Anterior cingulate cortex (tissue), 58 donors: Measurements from ENCODE around the gene PRM2.
"Not testable (repeated sequence)": the region's sequence is repeated elsewhere in the genome, so short reads cannot be mapped to it uniquely, and the experiment has no call there.

Source experiments
- DNase-seq, 58 donors: peaks; one replicate each; lab custom pipeline; 2025; lab: John Stamatoyannopoulos, UW

PRM2 gene

GRCh38 chr16:11308493-11309283 is 32.4 kb upstream of the PRM2 start:
- DNase-seq: no peak

- DNase-seq: no peak
Measured at GRCh38 chr16:11307639-11308492, 31.6 kb upstream of the PRM2 start.

- DNase-seq: no peak
Measured at GRCh38 chr16:11306997-11307638, 30.8 kb upstream of the PRM2 start.

- no peak for DNase-seq
Measured at GRCh38 chr16:11306381-11306780, 30.1 kb upstream of the PRM2 start.

GRCh38 chr16:11303405-11304138 is 27.3 kb upstream of the PRM2 start:
- DNase-seq: peak in 1 of 58 donors; percentile 3

- DNase-seq: no peak
Measured at GRCh38 chr16:11302977-11303376, 26.7 kb upstream of the PRM2 start.

- no peak for DNase-seq
Measured at GRCh38 chr16:11301645-11302501, 25.6 kb upstream of the PRM2 start.

- DNase-seq: no peak
Measured at GRCh38 chr16:11300560-11300892, 24.2 kb upstream of the PRM2 start.

- DNase-seq: no peak
Measured at GRCh38 chr16:11299865-11300559, 23.7 kb upstream of the PRM2 start.

GRCh38 chr16:11298950-11299547 is 22.8 kb upstream of the PRM2 start:
- DNase-seq: not testable (repeated sequence)

- no peak for DNase-seq
Measured at GRCh38 chr16:11298143-11298900, 22.0 kb upstream of the PRM2 start.

- DNase-seq: peak; percentile 5 to 90 (median 67)
Measured at GRCh38 chr16:11297492-11298142, 21.3 kb upstream of the PRM2 start.

GRCh38 chr16:11296706-11297491 is 20.6 kb upstream of the PRM2 start:
- no peak for DNase-seq

GRCh38 chr16:11296351-11296705 is 20.0 kb upstream of the PRM2 start:
- no peak for DNase-seq

GRCh38 chr16:11295672-11296071 is 19.4 kb upstream of the PRM2 start:
- DNase-seq: no peak

GRCh38 chr16:11292076-11292748 is 15.9 kb upstream of the PRM2 start:
- no peak for DNase-seq
